ENCODE results near the gene POLR2E.

GRCh38 chr19:1041272-1041834 is 53.8 kb downstream of the POLR2E start:
- TF ChIP-seq CTCF (IDR thresholded peaks at IDR 0.05 in 8 of 11, conservative IDR thresholded peaks at IDR 0.05 in 3 of 11) (no peak), POLR2A (IDR thresholded peaks at IDR 0.05) (no peak)
